Uterus (tissue), 4 donors: ENCODE data around the gene TBKBP1. TPM values are rescaled to one million over a fixed set of nuclear protein-coding genes. Genes with fewer than 3 reads are reported as not detected.

Experiments
- DNase-seq, 2 donors: peaks; one replicate each; pipeline ENCODE4 v3.0.0-alpha.2; 2019 to 2020
- H3K27ac ChIP-seq, 2 donors: fragments of 200-600 bp; sonication (generic); 1 replicate in 1 of 2; 2 replicates in 1 of 2; pipeline ENCODE4 v1.5.1; 2016 to 2018
- H3K27me3 ChIP-seq, 2 donors: fragments of 200-600 bp; sonication (generic); one replicate each; pipeline ENCODE4 v1.5.1; 2018 to 2019; ENCODE audit warnings: control low read depth in 1 of 2
- H3K36me3 ChIP-seq, 2 donors: fragments of 200-600 bp; sonication (generic); one replicate each; pipeline ENCODE4 v1.5.1; 2019; ENCODE audit warnings: control low read depth in 1 of 2
- H3K4me1 ChIP-seq, 2 donors: fragments of 200-600 bp; sonication (generic); one replicate each; pipeline ENCODE4 v1.5.1; 2018 to 2019; ENCODE audit warnings: control low read depth in 1 of 2
- H3K4me3 ChIP-seq, 2 donors: fragments of 200-600 bp; sonication (generic); 1 replicate in 1 of 2; 2 replicates in 1 of 2; pipeline ENCODE4 v1.5.1; 2018 to 2019; ENCODE audit warnings: mild to moderate bottlenecking in 1 of 2
- H3K9me3 ChIP-seq, 2 donors: fragments of 200-600 bp; sonication (generic); one replicate each; pipeline ENCODE4 v1.5.1; 2019; ENCODE audit warnings: control low read depth in 1 of 2
- CTCF ChIP-seq, 4 experiments: fragments of 200-600 bp in 2 of 4; fragments of 450-650 bp in 2 of 4; sonication (generic) in 2 of 4; IDR thresholded peaks; one replicate each; pipeline ENCODE4 v1.5.1; 2016 to 2019; ENCODE audit warnings: antibody characterized with exemption in 4 of 4, mild to moderate bottlenecking in 2 of 4, moderate library complexity in 1 of 4
- POLR2A ChIP-seq, 2 donors: fragments of 450-650 bp; IDR thresholded peaks; one replicate each; pipeline ENCODE4 v1.6.1; 2016; ENCODE audit warnings: antibody characterized with exemption in 2 of 2, mild to moderate bottlenecking in 1 of 2, moderate library complexity in 1 of 2
- intact Hi-C: fragments of 100-400 bp; cut with DNase I; formaldehyde crosslinking; loops from one replicate; pipeline ENCODE4 v1.15.1; 2023; ENCODE audit warnings: low total_unique reads
- total RNA-seq, 4 donors: library from RNA; depleted of rRNA in 3 of 4; stranded (reverse); fragments of >200 nt in 3 of 4; gene quantifications; one replicate each; pipeline versions ENCODE4 v1.1.0 to v1.2.4, GENCODE V29; 2014 to 2023
- donor health status: DM: yes; HTN: yes; CAD: no.

Gene TBKBP1
- total RNA-seq, 4 donors from 2014 or later, result 2.6 to 24.8 (median 10.7) TPM

GRCh38 chr17:47719411-47720152 lies 25.6 kb downstream of the TBKBP1 start:
- intact Hi-C loops, result no loop called here
- H3K9me3 ChIP-seq, result no peaks in the 10 kb centered on the region
- H3K36me3 ChIP-seq, result no peaks in the 10 kb centered on the region
- no peak for TF ChIP-seq CTCF (IDR thresholded peaks at IDR 0.05)
- no peak for TF ChIP-seq POLR2A (IDR thresholded peaks at IDR 0.05)
- no peaks in the 10 kb centered on the region for H3K4me1 ChIP-seq
- DNase-seq, result no peak
- peaks cover 3 to 17% of the 10 kb centered on the region in 2 donors for H3K27me3 ChIP-seq
- H3K27ac ChIP-seq, result no peak overlapping the region
- no peak overlapping the region for H3K4me3 ChIP-seq

- Histone ChIP-seq H3K4me3 (no peak overlapping the region), H3K27me3 (peaks cover 3 to 17% of the 10 kb centered on the region in 2 donors), H3K9me3 (no peaks in the 10 kb centered on the region), H3K4me1 (no peaks in the 10 kb centered on the region), H3K27ac (no peak overlapping the region), H3K36me3 (no peaks in the 10 kb centered on the region)
- no peak for DNase-seq
- TF ChIP-seq CTCF (IDR thresholded peaks at IDR 0.05), result no peak
- no peak for TF ChIP-seq POLR2A (IDR thresholded peaks at IDR 0.05)
- intact Hi-C loops, result no loop called here
Observed at GRCh38 chr17:47720196-47720595, 26.2 kb downstream of the TBKBP1 start.

- DNase-seq, result no peak
- Histone ChIP-seq H3K4me3 (no peak overlapping the region), H3K9me3 (no peaks in the 10 kb centered on the region), H3K27me3 (peaks cover 3 to 17% of the 10 kb centered on the region in 2 donors), H3K36me3 (no peaks in the 10 kb centered on the region), H3K4me1 (no peaks in the 10 kb centered on the region), H3K27ac (no peak overlapping the region)
- TF ChIP-seq POLR2A (IDR thresholded peaks at IDR 0.05) (no peak), CTCF (IDR thresholded peaks at IDR 0.05) (no peak)
- intact Hi-C loops, result no loop called here
Observed at GRCh38 chr17:47720754-47721533, 27.0 kb downstream of the TBKBP1 start.

- Histone ChIP-seq H3K9me3 (no peaks in the 10 kb centered on the region), H3K27me3 (peaks cover 3 to 17% of the 10 kb centered on the region in 2 donors), H3K4me3 (no peak overlapping the region), H3K36me3 (no peaks in the 10 kb centered on the region), H3K4me1 (no peaks in the 10 kb centered on the region), H3K27ac (no peak overlapping the region)
- no peak for DNase-seq
- no peak for TF ChIP-seq POLR2A (IDR thresholded peaks at IDR 0.05)
- no peak for TF ChIP-seq CTCF (IDR thresholded peaks at IDR 0.05)
- intact Hi-C loops, result no loop called here
Observed at GRCh38 chr17:47721725-47722124, 27.8 kb downstream of the TBKBP1 start.

GRCh38 chr17:47724705-47725104 lies 30.7 kb downstream of the TBKBP1 start:
- no peak overlapping the region for H3K27ac ChIP-seq
- H3K9me3 ChIP-seq, result no peaks in the 10 kb centered on the region
- DNase-seq, result no peak
- no peak overlapping the region for H3K4me3 ChIP-seq
- no peaks in the 10 kb centered on the region for H3K4me1 ChIP-seq
- no peaks in the 10 kb centered on the region for H3K36me3 ChIP-seq
- TF ChIP-seq CTCF (IDR thresholded peaks at IDR 0.05) (no peak), POLR2A (IDR thresholded peaks at IDR 0.05) (no peak)
- intact Hi-C loops, result no loop called here
- peaks cover 3 to 17% of the 10 kb centered on the region in 2 donors for H3K27me3 ChIP-seq
